SIG-M5 (cell line): ENCODE results near the gene HEPHL1.

ENCODE experiments used
- DNase-seq: peaks from one replicate; lab custom pipeline; 2025; lab: John Stamatoyannopoulos, UW

HEPHL1 gene

DNA sequence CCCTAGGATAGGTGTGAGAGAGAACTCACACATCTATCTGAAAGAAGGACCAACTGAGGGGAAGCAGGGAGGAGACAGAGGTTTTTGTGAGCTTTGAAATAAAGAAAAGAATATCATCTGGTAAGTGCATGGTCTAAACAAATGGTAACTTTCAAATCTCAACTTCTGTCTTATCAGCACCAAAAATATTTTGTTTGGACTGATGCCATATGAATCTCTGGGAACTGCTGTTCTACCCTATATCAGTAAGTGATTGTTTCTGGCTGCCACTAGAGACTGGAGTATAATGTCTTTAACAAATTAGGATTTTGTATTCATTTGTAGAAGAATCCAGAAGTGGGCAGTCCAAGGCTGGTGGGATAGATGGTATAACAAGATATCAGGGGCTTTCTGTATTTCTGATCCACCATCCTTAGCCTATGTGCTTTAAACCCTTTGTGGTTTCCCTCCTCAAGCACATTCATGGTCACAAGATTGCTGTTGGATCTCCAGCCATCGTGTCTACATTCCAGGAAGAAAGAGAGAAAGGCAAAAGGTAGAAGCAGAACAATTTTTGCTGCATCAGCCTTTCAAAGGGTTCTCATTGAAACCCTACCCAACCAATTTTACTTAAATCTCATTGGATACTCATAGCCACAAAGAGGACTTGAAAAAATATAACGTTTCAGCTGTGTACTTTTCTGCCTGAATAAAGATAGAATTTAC lies 4.7 kb downstream of the HEPHL1 start:
- DNase-seq, result no peak

DNA sequence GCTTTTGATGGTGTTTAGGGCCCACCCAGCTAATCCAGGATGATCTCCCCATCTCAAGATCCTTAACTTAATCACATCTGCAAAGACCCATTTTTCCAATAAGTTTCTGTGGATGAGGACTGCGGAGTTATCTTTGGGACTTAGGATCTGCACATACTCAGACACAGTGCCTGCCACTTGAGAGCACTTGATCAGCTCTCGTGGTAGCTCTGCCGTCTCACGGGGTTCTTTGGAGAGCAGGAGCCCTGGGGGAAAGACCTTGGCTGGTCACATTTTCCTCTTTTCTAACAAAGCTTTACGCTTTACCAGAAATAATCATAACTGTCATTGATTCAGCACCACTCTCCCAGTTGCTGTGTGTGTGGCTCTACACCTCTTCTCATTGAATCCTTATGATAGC lies 6.1 kb downstream of the HEPHL1 start:
- no peak for DNase-seq

DNA sequence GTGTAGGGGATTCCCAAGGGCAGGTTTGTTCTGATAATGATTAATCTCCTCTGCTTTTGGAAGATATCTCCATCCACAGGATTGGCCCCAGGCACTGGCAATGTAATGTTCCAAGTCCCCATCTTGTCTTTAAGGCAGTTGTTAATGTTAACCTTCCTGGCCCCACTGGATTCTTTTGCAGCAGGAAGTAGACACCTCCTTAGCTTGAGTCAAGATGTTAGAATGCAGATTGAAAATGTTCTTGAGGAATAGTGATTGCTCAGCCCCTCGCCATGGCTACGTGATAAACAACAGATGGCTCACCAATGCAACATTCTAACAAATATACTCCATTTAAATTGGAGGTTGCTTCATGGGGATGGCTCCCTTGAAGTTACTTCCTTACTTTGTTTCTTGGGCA lies 7.3 kb downstream of the HEPHL1 start:
- no peak for DNase-seq

DNA sequence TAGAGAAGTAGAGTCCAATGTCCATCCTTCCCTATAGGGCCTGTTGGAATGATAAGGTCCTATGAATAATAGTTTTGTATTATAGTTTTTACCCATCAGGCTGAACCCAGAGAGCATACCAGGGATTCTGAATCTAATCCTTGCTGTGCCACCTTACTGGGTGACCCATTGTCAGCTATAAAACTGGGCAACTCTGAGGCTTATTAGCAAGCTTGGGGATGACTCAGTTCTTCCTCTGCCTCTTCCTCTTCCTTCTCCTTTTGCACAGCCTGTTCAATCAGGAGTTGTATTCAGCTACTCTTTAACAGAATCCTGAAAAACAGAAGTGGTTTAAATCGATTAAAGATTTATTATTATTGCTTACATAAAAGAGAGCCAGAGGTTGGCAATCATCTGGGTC lies 8.9 kb downstream of the HEPHL1 start:
- DNase-seq, result no peak

DNA sequence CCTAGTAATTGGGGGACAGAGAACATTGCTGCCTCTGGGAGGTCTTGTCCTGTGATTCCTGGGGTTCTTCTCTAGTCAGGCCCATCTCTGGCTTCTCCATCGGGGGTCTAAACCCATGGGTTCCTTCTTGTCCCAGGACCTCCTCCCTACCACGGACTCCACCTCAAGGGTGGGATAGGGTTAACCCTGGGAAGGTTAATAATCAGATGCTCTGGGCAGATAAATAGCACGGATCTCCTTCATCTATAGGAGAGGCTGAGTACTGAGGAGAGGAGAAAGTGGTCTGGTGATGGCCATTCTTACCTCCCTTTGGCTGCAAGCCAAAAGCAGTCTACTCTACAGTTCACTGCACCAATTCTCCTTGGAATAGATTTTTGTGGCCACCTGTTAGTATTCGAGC lies 10.5 kb downstream of the HEPHL1 start:
- DNase-seq, result no peak

DNA sequence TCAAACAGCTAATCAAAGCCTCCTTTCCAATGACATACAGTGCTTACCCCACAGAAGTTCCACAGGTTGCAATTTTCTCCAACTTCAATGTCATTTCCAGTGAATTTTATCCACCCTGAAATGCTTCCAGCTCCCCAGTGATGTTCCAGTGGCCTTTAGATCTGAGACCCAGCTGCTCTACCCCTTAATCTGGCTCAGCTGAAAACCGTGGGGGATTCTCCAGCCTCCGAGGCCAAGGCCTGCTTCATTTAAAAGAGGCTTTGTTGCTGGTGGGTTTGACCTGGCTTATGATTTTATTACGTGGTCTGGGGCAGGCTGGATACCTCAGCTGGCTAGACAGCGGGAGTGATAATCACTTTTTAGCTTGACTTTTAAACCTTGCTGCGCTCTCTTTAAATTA lies 10.9 kb downstream of the HEPHL1 start:
- no peak for DNase-seq

DNA sequence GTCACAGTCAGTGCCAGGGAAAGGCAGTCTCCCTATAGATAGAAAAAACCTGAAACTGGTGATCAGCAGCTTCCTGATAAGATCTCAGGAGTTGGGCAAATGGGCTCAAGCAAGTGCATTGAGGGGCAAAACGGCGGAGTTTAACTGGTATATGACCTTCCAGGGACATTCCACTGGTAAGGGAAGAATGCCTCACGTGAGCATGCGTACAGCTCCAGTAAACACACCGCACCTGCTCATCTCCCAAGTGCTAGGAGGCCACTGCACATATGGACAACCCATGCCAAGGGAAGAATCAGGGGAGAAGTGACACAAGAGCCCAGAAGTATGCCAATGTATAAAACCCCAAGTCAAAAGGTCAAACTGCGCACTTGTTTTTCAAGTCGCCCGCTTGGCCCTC lies 11.6 kb downstream of the HEPHL1 start:
- DNase-seq, result no peak

DNA sequence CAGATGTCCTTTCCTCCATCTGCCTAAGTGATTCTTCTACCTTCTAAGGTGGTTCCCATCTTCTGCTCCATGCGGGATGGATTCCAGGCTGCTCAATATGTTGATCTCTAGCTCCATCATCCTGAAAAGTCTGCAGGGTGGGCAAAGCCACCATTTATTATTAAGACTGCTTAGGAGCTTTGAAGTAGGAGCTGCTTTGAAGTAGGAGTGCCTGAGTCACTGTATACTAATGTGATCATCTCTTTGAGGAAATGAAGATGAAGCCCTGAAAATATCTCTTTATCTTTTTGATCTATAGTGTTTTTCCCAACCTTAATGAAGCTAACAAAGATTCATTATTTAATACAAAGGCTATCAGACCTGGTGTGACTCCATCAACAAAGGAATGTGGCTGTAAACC lies 13.1 kb downstream of the HEPHL1 start:
- DNase-seq, result no peak

DNA sequence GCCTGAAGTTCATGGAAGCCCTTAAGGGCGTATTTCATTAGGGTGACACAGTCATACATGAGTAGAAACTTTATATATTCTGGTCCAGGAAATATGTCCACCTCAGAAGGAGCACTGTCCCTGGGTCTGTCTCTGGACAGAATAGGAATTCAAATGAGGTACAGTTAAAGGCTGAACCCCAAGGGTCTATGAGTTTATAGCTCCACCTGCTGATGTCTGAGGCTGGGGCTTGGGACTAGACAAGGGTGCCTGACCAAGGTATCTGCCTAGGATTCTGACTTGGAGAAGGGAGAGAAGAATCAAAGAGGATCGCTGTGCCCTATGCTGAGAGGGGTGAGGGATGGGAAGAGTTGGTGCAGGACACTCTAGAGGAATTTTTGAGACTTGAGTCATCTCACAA lies 14.9 kb downstream of the HEPHL1 start:
- no peak for DNase-seq

DNA sequence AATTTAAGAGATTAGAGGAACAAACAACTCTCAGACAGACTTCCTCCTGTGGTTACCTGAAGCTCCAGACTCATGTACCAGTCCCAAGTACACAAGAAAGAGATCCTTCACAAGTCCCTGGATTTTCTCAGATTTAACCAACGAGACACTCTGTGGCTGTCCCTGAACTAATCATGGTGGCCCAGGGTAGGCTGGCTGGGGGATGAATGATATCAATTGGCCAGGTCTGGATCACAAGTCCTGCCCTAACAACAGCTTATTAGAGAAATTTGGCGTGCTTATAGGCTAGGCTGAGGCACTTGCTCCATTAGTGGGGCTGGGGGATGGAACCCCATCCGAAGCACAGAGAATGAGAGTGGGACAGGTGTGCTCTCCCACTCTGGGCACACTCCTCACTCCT lies 22.1 kb downstream of the HEPHL1 start:
- DNase-seq, result no peak

DNA sequence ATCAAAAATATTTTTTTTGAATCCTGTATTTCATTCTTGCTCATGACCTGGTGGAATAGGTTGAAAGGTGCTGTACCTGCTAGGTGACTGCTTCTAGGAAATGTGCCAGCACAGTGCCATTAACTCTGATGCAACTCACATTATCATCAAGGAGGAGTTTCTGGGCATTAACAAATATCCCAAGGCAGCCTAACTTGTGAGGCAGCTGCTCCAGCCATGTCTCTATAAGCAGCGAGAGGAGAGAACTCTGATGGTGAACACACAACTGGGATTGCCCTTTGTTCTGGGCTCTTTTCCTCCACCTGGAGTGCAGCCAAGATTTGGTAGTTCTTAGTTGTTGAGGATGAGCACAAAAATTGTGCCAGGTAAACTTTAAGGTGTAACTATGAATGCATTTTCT lies 25.6 kb downstream of the HEPHL1 start:
- no peak for DNase-seq

DNA sequence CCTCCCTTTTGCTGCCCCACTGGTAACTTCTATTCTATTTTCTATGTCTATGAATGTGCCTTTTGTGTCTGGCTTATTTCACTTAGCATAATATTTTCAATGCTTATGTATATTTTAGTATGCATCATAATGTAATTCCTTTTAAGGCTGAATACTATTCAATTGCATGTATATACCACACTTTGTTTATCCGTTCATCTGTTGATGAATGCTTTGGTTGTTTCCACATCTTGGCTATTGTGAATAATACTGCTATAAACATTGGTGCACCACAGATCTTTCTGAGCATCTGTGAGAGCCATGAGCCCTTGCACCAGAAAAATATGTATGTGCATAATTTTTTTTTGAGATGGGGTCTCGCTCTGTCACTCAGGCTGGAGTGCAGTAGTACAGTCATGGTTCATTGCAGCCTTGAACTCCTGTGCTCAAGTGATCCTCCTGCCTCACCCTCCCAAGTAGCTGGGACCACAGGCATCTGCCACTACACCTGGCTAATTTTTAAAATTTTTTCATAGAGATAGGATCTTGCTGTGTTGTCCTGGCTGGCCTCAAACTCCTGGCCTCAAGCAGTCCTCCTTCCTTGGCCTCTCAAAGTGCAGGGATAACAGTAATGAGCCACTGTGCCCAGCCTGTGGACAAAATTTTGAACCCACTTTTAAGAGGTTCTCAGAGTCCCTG lies 27.0 kb downstream of the HEPHL1 start:
- no peak for DNase-seq

DNA sequence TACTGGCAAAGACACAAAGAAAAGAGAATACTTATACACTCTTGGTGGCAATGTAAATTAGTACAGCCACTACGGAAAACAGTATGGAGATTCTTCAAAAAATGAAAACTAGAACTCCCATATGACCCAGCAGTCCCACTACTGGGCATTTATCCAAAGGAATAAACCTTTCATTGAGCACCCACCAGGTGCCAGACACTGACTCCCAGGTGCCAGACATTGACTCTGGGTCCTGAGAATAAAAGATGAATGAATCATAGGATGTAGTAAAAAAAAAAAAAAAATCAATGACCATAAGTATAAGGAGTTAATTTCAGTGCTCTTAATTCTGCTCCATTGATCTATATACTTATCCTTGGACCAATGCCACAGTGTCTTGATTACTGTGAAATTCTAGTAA lies 28.2 kb downstream of the HEPHL1 start:
- no peak for DNase-seq

DNA sequence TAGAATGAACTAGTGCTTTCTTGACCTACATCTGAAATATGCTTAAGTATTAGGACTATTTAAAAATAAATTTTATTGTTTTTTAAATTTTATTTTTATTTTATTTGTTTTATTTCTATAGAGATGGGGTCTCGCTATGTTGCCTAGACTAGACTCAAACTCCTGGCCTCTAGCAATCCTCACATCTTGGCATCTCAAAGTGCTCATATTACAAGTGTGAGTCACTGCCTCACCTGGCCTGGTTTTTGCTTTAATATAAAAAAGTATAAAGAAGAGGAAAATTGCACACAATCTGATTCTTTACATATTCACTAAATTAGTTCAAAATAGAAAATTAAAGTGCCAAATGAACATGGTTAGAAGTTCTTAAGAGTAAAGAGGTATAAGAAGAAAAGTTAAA lies 37.5 kb downstream of the HEPHL1 start:
- DNase-seq, result no peak

DNA sequence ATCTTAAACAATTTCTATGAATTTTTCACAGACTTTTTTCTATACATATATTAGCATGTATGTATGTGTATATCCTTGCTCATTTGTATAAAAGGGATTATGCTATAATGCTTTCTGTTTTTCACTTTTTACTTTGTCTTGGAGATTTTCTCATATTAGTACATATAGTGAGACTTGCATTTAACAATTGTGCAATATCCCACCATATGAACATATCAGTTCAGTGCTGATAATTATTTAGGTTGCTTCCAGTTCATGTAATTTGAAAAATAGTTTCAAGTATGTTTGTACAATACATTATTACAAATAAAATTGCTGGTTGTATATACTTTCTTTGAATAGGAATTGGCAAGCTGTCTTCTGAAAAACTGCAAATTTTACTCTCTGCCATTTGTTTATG lies 37.9 kb downstream of the HEPHL1 start:
- no peak for DNase-seq

DNA sequence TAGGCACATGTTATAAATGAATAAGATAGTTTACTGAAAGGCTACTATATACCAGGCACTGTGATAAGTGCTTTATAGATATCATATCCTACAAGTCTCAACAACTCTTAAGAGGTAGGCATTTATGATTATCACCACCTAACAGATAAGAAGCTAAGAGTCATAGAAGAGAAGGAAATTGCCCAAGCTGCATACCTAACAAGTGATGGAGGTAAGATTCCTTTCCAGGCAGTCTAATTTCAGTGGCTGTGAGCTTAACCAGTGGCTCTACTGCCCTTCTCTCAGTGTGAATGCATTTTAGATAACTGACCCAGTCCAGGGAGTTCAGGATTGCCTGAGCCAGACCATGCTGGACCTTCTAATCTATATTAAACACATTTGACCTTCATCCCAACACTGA lies 39.2 kb downstream of the HEPHL1 start:
- no peak for DNase-seq

DNA sequence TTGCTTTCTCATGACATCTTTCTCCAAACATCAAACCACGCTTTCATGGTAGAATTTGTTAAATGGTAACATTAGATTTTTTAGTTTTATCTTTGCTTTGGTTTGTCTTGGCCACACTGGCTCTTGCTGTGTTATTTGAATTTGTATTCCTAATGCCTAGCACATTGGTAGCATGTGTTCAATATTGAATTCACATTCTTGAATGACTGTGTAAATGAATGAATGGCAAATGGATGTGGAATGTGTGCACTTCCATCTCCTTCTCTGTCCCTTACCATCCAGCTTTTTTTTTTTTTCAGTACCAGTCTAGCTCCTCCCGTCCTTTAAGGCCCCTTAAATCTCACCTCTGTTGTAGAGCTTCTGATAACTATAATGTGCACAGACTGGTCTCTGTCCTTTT lies 41.2 kb downstream of the HEPHL1 start:
- no peak for DNase-seq

DNA sequence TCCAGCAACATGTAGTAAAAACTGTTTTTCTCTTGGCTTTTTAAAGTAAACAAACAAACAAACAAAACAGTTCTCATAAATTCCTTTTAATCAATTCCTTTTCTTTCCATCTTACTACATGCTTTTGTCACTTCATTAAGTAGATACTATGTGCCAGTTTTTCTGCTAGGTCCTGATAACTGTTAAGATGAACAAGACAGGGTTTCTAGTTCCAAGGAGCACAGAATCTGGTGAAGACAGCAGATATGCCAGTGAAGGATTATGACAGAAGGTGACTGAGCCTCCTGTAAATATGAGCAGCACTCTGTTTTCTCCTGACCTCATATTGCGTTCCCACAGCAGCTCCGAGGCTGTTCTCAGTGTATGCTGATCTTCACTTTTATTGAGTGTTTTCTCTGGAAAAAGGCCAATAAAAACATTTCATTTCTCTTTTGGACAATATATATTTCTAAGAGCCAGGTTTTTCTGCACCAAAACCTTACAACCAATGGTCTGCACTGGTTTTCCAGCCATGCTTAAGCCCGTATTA lies 45.8 kb downstream of the HEPHL1 start:
- no peak for DNase-seq

DNA sequence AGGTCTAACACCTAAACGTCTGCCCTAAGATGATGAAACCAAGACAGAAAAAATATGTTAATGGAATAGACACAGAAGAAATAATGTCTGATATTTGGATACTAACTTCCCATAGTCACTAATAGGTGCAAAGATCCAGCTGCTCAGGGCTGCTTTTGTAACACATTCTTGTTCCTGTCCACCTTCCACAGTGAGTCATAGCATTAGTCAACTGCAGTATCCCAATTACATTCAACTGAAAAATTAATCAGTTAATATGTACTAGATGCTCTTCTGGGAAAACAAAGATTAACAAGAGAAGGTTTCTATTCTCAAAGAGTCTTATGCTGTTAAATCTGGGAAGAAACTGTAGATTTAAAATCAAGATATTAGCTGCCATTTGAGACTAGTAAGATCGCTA lies 47.6 kb downstream of the HEPHL1 start:
- no peak for DNase-seq

DNA sequence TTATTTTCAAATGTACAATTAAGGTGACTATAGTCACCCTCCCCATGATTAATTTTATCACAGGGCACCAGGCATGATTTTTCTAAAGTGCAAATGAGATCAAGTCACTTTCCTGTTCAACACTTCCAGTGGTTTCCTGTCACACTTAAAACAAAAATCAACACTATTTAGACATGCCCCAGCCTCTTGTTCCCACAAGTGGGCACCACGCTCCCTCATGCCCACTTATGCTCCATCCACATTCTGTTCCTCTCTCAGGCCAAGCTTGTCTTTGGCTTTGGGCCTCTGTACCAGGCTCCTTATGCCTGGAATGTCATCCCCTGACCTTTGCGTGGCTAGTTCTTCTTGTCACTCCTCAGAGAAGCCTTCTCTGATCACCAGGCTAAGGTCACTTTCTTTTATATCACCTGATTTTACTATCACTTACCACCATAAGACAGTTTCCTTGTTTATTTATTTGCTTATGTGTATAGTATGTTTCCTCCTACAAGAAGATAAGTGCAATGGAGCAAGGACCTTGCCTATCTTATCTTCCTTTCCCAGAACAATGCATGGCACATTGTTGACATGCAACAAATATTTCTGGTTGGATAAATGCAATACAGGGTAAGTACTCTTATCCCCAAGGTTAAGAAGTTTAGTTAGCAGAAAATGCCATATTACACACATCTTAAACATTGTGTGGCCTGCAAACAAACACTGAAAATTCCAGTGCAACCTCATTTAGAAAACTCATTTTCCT lies 56.6 kb downstream of the HEPHL1 start:
- no peak for DNase-seq

DNA sequence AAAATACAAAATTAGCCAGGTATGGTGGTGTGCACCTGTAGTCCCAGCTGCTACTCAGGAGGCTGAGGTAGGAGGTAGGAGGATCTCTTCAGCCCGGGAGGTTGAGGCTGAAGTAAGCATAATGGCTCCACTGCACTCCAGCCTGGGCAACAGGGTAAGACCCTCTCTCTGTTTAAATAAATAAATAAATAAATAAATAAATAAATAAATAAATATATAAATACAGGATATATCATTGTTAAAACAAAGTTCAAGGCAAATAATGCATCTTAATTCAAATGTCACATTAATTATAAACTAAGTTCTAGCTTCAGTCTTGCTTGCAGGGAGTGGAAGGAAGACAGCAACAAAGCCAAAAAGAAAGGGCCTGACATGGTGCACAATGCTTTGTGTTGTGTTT lies 63.0 kb downstream of the HEPHL1 start:
- no peak for DNase-seq

DNA sequence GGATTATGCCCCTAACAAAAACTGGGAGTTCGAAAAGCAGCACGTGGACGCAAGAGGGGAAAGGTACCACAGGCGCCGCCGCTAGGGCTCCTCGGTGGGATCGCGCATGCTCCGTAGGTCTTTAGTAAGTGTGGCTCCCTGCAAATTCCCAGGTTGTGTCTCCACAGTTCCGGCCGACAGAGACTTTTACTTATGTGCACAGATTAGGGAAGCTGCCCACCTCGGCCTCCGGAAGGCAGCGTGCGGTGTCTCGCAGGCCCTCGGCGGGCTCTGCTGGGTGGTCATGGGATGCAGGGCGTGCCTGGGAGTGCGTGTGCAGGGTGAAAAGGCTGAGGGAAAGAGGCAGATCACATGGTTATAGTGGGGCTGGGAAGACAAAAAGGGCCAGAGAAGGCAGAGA lies 67.8 kb downstream of the HEPHL1 start:
- no peak for DNase-seq

DNA sequence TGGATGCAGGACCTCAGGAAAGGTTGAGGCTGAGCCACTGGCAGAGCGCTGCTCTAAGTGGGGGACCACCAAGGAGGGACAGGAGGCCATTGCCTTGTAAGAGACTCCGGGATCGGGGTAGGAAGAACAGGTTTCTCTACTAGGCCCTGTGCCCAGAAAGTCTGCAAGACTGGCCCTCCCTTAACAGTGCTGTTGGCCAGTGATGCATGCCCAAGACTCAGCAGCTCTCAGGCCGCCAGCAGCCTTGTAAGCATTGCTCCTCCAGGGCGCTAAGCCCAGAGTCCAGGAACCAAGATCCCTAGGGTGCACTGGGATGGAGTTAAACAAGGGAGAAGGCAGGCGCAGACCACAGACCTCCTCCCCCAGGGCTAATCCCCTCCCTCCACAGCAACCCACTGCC lies 68.2 kb downstream of the HEPHL1 start:
- no peak for DNase-seq
